Bone marrow (tissue), 2 donors: ENCODE data around the gene SYS1.
A peak's percentile ranks its signal among the peaks of the same experiment; 100 is the strongest.

ENCODE experiments used
- DNase-seq, 2 donors: peaks; one replicate each; lab custom pipeline; 2025; lab: John Stamatoyannopoulos, UW

The SYS1 gene

GRCh38 chr20:45387274-45387673 is 24.3 kb downstream of the SYS1 start:
- DNase-seq: no peak

DNA sequence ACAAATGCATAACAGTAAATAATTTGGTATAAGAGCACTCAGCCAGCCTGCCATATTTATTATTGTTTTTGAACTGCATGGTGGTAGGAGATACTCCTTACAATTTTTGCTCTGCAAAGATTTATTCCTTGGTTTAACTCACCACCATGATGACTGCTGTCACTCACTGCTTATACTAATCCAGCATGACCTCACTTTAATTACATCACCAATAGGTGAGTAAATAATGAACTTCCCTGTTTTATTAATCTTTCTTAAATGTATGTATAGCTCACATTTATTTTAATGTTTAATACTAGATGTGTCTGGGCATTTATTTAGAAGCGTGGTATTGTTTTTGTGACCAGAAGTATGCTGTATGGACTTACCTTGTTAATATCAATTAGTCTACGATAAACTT is 28.0 kb downstream of the SYS1 start:
- DNase-seq: no peak

DNA sequence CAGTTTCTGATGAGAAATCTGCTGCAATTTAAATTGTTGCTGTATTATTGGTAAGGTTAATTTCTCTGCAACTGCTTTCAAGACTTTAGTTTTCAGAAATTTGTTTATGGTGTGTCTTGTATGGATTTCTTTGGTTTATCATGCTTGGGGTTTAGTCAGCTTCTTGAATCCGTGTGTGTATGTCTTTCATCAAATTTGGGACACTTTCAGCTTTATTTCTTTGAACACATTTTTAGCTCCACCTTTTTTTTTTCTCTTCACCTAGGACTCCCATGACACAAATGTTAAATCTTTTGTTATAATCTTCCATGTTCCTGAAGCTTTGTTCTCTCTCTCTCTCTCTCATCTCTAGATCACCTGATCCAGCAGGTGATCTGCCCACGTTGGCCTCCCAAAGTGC is 28.6 kb downstream of the SYS1 start:
- DNase-seq: no peak

DNA sequence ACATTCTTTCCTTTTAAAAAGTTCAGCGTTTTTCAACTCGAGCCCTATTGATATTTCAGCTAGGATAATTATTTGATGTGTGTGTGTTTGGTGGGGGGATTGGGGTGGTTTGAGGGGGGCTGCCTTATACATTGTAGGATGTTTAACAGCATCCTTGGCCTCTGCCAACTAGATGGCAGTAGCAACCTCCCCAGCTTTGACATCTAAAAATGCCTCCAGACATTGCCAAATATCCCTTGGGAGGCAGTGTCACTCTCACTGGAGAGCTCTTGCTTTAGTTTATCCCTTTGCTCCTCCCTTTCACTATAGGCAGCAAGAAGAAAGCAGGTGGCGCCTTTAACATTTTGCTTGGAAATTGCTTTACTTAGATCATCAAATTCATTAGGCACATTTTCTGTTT is 29.8 kb downstream of the SYS1 start:
- DNase-seq: no peak

- DNase-seq: no peak
These were observed 31.5 kb downstream of the SYS1 start for GRCh38 chr20:45394221-45395113.

DNA sequence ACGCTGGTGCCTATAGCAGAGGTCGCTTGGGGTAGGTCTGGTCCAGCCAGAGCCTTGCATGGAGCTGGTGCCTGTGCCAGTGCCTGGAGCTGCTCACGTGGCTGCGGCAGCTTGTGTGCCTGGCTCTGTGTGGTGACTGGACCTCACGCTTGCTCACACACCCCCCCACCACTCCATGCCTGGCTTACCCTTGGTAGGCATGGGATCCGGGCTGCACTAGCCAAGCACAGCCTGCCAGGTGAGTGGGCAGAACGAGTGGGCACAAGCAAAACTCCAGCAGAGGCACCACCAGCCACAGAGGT is 32.1 kb downstream of the SYS1 start:
- no peak for DNase-seq

DNA sequence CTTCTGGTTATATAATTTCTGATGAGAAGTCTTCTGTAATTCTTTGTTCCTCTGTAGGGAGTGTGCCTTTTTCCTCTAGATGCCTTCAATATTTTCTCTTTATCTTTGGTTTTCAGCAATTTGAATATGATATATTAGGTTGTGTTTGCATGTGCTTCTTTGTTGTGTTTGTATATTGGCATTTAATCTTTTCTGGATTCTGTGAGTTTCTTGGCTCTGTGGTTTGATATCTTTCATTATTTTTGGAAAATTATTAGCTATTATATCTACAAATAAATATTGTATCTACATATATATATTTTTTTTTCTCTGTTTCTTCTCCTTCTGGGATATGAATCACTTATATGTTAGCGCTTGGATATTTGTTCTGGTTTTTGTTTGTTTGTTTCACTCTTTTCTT is 36.1 kb downstream of the SYS1 start:
- DNase-seq: no peak

DNA sequence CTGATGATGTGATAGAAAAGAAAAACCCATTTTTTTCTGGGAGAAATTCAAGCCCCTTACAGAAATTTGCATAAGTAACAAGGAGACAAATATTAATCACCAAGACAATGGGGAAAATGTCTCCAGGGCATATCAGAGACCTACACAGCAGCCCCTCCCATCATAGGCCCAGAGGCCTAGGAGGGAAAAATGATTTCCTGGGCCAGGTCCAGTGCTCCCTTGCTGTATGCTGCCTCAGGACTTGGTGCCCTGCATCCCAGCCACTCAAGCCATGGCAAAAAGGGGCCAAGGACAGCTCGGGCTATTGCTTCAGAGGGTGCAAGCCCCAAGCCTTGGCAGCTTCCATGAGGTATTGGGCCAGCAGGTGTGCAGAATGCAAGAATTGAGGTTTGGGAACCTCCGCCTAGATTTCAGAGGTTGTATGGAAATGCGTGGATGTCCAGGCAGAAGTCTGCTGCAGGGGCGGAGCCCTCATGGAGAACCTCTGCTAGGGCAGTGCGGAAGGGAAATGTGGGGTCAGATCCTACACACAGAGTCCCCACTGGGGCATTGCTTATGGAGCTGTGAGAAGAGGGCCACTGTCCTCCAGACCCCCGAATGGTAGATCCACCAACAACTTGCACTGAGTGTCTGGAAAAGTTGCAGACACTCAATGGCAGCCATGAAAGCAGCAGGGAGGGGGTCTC is 37.5 kb downstream of the SYS1 start:
- DNase-seq: no peak

- no peak for DNase-seq
These were observed 40.0 kb downstream of the SYS1 start for GRCh38 chr20:45402946-45403345.

- no peak for DNase-seq
These were observed 41.5 kb downstream of the SYS1 start for GRCh38 chr20:45404438-45404837.

DNA sequence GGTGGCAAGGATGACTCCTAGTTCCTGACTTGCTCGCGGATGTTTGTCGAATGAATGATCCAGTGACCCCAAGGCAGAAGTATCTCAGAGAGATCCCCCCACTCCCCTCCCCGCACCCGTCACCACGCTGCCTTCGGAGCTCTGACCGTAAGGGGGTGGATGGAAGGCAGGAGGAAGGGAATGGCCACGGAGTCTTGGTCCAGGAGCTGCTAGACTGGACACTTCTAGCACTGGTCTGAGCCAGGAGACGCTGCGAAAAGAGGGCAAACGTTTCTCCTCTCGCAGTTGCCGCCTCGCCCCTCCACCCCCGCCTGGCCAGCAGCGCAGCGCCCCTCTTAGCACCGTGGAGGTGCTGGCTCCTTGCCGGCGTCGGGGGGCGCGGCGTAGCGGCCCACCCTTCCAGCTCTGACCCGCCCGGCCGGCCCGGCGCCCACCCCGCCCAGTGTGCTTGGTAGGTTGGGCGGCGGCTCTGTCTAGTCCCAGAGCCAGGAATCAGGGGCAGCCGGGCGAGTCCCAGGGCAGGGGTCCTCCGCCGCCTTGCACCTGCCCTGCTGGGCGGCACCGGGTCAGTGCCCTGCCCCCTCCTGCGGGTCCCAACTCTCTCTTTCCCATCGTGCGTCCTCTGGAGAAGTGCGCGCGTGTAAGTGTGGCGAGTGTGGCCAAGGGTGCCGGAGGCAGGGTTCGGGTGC is 42.8 kb downstream of the SYS1 start:
- no peak for DNase-seq

- no peak for DNase-seq
These were observed 43.5 kb downstream of the SYS1 start for GRCh38 chr20:45406260-45407066.

- no peak for DNase-seq
These were observed 44.2 kb downstream of the SYS1 start for GRCh38 chr20:45407067-45407745.

- no peak for DNase-seq
These were observed 45.1 kb downstream of the SYS1 start, which contains the start of gene DBNDD2 for GRCh38 chr20:45407783-45408645. TSS of gene DBNDD2 (plus strand) at chr20:45408289. CDS start at chr20:45408468, 179 bp downstream.

DNA sequence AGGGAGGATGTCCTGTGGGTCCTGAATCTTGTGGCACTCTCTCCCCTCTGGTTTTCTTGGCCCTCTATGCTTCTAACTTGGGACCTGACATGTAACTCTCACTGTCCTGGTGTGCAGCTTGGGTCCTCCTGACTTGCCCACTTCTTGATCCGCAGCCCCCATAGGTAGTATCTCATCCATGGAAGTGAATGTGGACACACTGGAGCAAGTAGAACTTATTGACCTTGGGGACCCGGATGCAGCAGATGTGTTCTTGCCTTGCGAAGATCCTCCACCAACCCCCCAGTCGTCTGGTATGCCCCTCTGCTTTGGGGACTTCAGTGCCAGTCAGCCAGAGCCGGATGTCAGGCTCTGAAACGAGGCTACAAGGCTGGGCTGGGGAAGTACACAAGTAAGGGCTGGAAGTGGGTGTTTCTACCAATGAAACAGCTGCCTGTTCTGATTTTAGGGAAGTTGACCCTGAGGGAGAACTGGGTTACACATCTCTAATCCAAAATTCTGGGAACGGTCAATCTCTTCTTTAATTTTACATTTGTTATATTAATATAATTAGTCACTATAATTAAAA is 45.8 kb downstream of the SYS1 start:
- DNase-seq: peak in 1 of 2 donors; percentile 51

GRCh38 chr20:45409521-45410272 is 46.7 kb downstream of the SYS1 start:
- no peak for DNase-seq

DNA sequence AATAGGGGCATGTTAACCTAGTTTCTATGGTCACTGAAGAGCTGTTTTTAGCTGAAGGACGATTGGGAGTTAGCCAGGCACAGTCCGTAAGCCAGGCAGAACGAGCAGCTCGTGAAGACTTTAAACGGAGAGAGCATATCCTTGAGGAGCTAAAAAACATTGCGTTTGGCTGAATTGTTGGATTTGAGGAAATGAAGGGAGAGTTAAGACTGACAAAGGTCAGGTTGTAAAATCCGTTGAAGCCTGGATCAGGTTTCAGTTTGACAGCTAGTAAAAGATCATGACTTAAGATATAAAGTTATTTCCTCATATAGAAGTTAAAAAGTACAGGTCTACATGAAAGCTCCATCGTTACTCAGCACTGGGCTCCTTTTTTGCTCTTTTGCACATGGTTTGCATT is 47.9 kb downstream of the SYS1 start:
- no peak for DNase-seq

GRCh38 chr20:45412653-45413052 is 49.7 kb downstream of the SYS1 start:
- no peak for DNase-seq

DNA sequence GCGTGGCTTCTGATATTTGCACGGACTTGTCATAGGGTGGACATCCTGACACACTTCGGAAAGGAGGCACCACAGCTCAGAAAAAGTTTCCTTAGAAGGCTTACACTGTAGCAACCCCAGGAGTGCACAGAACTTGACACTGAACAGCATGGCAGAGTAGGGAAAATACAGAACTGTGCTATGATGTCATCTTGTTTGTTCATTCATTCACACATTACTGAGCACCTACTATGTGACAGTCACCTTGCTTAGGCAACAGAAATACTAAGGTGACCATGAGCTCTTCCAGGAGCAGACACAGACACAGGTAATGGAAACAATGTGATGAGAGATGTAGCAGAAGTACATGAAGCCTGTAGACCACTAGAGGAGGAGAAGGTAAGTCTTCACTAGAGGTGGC is 50.5 kb downstream of the SYS1 start:
- no peak for DNase-seq
